ENCODE data around the gene OARD1.

The OARD1 gene

DNA sequence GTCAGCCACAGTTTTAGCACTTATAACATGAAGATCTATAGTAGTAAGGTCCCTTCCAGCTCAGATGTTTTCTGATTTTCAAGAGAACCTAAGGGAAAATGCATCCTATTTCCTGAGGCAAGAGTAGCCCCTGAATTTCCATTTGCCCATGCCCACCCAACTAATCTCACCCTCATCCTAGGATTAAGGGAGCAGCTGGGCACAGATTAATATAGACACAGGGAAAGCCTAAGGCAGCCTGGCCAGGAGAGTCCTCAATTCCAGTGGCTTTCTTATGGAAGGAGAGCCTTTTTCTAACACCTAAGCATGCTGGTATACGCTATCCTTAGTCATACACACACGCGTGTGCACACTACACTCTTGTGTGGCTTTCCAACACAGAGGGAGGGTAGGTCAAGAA, 17.6 kb downstream of the OARD1 start:
- ChIA-PET CTCF (interaction anchor here (0.7 to 10.6 kb wide), 6 partner anchors 9 to 27 kb away, joined by 3 to 100 read pairs (median 4); partner anchors contain the start of genes TSPO2 and UNC5CL), POLR2A (no interaction called here)
- TF ChIP-seq ZNF133 (tag by site-specific recombination; IDR thresholded peaks at IDR 0.05) (no peak), YY1 (tag by site-specific recombination; IDR thresholded peaks at IDR 0.05) (no peak), MYNN (tag by site-specific recombination; IDR thresholded peaks at IDR 0.05; ENCODE audit: borderline replicate concordance) (no peak), ZNF623 (tag by site-specific recombination; IDR thresholded peaks at IDR 0.05) (no peak), ZNF174 (tag by site-specific recombination; IDR thresholded peaks at IDR 0.05) (no peak), ZNF621 (tag by site-specific recombination; IDR thresholded peaks at IDR 0.05) (no peak), KLF9 (tag by site-specific recombination; IDR thresholded peaks at IDR 0.05; ENCODE audit: low read depth) (no peak), ZNF514 (tag by site-specific recombination; IDR thresholded peaks at IDR 0.05) (no peak), ZNF416 (tag by site-specific recombination; IDR thresholded peaks at IDR 0.05) (no peak), ZNF518A (tag by site-specific recombination; conservative IDR thresholded peaks at IDR 0.05; ENCODE audit: low read depth) (no peak), PRDM2 (tag by site-specific recombination; IDR thresholded peaks at IDR 0.05; ENCODE audit: borderline replicate concordance) (no peak), ZNF561 (tag by site-specific recombination; IDR thresholded peaks at IDR 0.05; ENCODE audit: borderline replicate concordance) (no peak), ZFP37 (tag by site-specific recombination; IDR thresholded peaks at IDR 0.05) (no peak)
- TF ChIP-seq, protein P1, sequence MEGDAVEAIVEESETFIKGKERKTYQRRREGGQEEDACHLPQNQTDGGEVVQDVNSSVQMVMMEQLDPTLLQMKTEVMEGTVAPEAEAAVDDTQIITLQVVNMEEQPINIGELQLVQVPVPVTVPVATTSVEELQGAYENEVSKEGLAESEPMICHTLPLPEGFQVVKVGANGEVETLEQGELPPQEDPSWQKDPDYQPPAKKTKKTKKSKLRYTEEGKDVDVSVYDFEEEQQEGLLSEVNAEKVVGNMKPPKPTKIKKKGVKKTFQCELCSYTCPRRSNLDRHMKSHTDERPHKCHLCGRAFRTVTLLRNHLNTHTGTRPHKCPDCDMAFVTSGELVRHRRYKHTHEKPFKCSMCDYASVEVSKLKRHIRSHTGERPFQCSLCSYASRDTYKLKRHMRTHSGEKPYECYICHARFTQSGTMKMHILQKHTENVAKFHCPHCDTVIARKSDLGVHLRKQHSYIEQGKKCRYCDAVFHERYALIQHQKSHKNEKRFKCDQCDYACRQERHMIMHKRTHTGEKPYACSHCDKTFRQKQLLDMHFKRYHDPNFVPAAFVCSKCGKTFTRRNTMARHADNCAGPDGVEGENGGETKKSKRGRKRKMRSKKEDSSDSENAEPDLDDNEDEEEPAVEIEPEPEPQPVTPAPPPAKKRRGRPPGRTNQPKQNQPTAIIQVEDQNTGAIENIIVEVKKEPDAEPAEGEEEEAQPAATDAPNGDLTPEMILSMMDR (tag by site-specific recombination; IDR thresholded peaks at IDR 0.05), result no peak
- TF ChIP-seq, protein P2, sequence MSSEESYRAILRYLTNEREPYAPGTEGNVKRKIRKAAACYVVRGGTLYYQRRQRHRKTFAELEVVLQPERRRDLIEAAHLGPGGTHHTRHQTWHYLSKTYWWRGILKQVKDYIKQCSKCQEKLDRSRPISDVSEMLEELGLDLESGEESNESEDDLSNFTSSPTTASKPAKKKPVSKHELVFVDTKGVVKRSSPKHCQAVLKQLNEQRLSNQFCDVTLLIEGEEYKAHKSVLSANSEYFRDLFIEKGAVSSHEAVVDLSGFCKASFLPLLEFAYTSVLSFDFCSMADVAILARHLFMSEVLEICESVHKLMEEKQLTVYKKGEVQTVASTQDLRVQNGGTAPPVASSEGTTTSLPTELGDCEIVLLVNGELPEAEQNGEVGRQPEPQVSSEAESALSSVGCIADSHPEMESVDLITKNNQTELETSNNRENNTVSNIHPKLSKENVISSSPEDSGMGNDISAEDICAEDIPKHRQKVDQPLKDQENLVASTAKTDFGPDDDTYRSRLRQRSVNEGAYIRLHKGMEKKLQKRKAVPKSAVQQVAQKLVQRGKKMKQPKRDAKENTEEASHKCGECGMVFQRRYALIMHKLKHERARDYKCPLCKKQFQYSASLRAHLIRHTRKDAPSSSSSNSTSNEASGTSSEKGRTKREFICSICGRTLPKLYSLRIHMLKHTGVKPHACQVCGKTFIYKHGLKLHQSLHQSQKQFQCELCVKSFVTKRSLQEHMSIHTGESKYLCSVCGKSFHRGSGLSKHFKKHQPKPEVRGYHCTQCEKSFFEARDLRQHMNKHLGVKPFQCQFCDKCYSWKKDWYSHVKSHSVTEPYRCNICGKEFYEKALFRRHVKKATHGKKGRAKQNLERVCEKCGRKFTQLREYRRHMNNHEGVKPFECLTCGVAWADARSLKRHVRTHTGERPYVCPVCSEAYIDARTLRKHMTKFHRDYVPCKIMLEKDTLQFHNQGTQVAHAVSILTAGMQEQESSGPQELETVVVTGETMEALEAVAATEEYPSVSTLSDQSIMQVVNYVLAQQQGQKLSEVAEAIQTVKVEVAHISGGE (tag by site-specific recombination; conservative IDR thresholded peaks at IDR 0.05; ENCODE audit: low read depth), result no peak
- Histone ChIP-seq H3K27ac (ENCODE audit: extremely low read depth, low read depth, low read length) (no peak overlapping the region), H3K4me1 (ENCODE audit: control insufficient read depth, insufficient read depth, low read length) (no peaks in the 10 kb centered on the region), H3K36me3 (ENCODE audit: control insufficient read depth in 2 of 2, insufficient read depth in 1 of 2, low read length in 2 of 2) (no peaks in the 10 kb centered on the region), H3K9me3 (ENCODE audit: control insufficient read depth, insufficient read depth, low read depth, low read length) (no peaks in the 10 kb centered on the region), H3K4me3 (ENCODE audit: low read depth, low read length) (no peak overlapping the region)

All from HEK293 (cell line).